Measurements from ENCODE around the gene DNAAF1.

The DNAAF1 gene

GRCh38 chr16:84161037-84161436, 15.9 kb downstream of the DNAAF1 start:
- no peak for DNase-seq (ENCODE audit: low read depth)

- DNase-seq (ENCODE audit: low read depth): no peak
These were observed 16.7 kb downstream of the DNAAF1 start for GRCh38 chr16:84161801-84162200.

- no peak for DNase-seq (ENCODE audit: low read depth)
These were observed 20.6 kb downstream of the DNAAF1 start for GRCh38 chr16:84165746-84166145.

GRCh38 chr16:84166796-84167695, 21.9 kb downstream of the DNAAF1 start:
- DNase-seq (ENCODE audit: low read depth): no peak

- DNase-seq (ENCODE audit: low read depth): no peak
These were observed 24.7 kb downstream of the DNAAF1 start for GRCh38 chr16:84169765-84170310.

GRCh38 chr16:84174396-84174795, 29.3 kb downstream of the DNAAF1 start:
- no peak for DNase-seq (ENCODE audit: low read depth)

- DNase-seq (ENCODE audit: low read depth): no peak
These were observed 30.4 kb downstream of the DNAAF1 start for GRCh38 chr16:84175350-84176081.

- no peak for DNase-seq (ENCODE audit: low read depth)
These were observed 31.3 kb downstream of the DNAAF1 start for GRCh38 chr16:84176192-84177053.

GRCh38 chr16:84177741-84178073, 32.6 kb downstream of the DNAAF1 start:
- no peak for DNase-seq (ENCODE audit: low read depth)

GRCh38 chr16:84178146-84178765, 33.1 kb downstream of the DNAAF1 start:
- DNase-seq (ENCODE audit: low read depth): no peak

GRCh38 chr16:84178892-84179611, 33.9 kb downstream of the DNAAF1 start:
- no peak for DNase-seq (ENCODE audit: low read depth)

GRCh38 chr16:84179612-84180320, 34.7 kb downstream of the DNAAF1 start:
- no peak for DNase-seq (ENCODE audit: low read depth)

- no peak for DNase-seq (ENCODE audit: low read depth)
These were observed 35.5 kb downstream of the DNAAF1 start for GRCh38 chr16:84180519-84181140.

- no peak for DNase-seq (ENCODE audit: low read depth)
These were observed 36.2 kb downstream of the DNAAF1 start for GRCh38 chr16:84181144-84181915.

- DNase-seq (ENCODE audit: low read depth): no peak
These were observed 37.0 kb downstream of the DNAAF1 start for GRCh38 chr16:84182104-84182503.

GRCh38 chr16:84182680-84183571, 37.8 kb downstream of the DNAAF1 start:
- no peak for DNase-seq (ENCODE audit: low read depth)

GRCh38 chr16:84183572-84183875, 38.4 kb downstream of the DNAAF1 start:
- no peak for DNase-seq (ENCODE audit: low read depth)

- no peak for DNase-seq (ENCODE audit: low read depth)
These were observed 38.9 kb downstream of the DNAAF1 start for GRCh38 chr16:84183911-84184591.

All from activated T-helper 1 cell treated with Interleukin-2 at 50 U/mL for 16 hours (primary cell).